ENCODE data around the gene COX14.
"Not testable (repeated sequence)": the region's sequence is repeated elsewhere in the genome, so short reads cannot be mapped to it uniquely, and the experiment has no call there.

Gene COX14

DNA sequence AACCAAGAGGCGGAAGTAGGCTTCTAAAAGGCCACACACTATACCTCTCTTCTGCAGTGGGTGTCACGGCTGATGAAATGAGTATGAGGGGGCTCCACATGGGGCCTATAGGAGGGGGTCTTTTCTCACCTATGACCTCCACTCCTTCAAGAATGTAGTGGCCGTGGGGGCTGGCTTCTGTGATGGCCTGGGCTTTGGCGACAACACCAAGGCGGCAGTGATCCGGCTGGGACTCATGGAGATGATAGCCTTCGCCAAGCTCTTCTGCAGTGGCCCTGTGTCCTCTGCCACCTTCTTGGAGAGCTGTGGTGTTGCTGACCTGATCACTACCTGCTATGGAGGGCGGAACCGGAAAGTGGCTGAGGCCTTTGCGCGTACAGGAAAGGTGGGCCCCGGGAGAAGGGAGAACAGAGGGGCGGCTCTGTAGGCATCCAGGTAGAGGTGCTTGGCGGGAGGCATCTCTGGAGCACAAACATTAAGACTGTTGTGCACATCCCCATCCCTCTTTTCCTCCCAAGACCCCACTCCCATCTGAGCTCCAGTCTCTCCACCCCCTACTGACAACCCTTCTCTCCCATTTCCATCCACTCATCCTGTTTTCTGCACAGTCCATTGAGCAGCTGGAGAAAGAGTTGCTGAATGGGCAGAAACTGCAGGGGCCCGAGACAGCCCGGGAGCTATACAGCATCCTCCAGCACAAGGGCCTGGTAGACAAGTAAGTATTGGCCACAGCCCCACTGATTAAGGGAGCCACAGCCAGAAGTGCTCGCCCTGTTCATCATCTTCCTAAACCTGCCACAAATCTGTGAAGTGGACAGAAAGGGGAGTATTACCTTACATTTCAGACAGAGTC lies 4.4 kb upstream of the COX14 start:
- in situ Hi-C loops (cut with MboI; ENCODE audit: low sequenced_read_pairs) = no loop called here

DNA sequence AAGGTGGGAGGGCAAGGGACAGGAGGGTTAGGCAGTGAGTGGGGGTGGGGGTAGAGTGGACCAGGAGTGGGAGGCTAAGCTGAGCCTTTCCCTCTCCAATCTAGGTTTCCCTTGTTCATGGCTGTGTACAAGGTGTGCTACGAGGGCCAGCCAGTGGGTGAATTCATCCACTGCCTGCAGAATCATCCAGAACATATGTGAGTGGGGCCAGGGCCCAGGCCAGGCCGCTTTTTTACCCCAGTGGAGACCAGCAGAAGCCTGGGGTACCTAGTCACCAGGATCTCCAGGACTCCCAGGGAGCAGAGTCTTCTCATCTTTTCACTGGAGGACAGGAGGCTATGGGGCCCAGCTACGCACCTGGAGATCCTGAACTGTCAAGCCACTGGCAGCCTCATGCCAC lies 2.7 kb upstream of the COX14 start:
- in situ Hi-C loops (cut with MboI; ENCODE audit: low sequenced_read_pairs) = no loop called here

DNA sequence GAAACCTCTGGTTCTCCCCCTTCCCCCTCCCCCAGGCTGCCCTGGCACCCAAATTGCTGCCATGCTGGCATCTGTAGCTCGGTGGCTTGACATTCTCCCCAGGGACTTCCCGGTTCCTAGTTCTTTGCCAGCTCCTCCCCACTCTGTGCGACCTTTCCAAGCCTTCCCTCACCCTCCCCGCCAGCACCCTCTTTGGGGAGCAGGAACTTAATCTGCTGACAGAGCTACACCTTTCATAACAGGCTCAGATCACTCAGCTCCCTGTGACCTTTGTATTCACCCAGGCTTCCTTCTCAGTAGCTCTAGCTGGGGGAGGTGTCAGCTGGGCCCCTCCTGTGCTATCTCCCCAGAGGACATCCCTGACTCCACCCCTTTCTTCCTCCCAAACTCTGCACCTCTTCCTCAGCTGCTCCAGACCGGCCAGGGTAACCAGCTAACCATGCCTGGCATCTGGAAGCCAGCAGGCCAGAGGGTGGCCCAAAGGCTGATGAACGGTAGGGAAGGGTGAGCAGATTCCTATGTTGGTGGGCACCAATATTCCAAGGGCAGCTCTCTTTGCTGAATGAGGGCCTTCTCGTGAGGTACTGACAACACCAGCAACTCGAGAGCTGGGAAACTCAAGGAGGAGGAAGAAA lies 1.8 kb upstream of the COX14 start:
- in situ Hi-C loops (cut with MboI; ENCODE audit: low sequenced_read_pairs) = no loop called here

DNA sequence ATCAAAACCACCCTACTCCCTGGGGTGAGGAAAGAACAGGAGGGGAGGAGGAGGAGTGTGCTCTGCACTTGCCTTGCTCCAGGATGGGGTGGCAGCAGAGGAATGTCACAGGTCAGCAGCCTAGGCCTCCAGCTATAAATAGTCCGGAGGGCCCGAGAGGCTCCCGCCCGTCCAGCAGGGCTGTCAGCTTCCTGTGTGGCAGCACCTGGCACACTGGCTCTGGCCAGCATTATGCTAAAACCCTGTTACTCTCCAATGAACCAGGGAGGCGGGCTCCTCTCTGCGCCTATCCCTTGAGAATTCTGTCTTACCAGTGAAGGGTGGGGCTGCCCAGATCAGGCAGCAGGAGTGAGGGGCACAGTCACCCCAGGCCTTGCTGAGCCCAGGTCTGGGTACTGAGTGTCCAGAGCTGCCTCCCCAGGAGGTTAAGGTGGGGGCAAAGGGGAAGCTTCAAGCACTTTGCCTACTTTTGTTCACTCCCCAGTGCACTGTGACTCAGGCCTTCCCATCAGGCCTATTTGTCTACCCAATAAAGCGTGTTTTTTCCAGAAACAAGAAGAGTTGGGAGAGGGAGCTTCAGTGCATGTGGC lies 1.2 kb upstream of the COX14 start:
- in situ Hi-C loops (cut with MboI; ENCODE audit: low sequenced_read_pairs) = no loop called here

DNA sequence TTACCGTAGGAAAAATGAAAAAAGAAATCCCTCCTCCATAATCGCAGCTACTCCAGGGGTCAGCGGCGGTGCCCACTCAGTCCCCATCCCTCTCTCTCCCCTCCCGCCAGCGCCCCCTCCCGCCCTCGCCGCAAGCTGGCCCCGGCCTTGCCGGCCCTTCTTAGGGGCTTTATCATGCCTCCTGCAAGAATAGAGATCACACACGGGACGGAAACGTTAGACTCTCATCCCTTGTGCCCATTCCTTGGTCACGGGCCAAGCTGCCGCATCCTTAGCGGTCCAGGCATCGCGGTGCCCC lies 692 bp upstream of the COX14 start:
- in situ Hi-C loops (cut with MboI; ENCODE audit: low sequenced_read_pairs) = no loop called here

DNA sequence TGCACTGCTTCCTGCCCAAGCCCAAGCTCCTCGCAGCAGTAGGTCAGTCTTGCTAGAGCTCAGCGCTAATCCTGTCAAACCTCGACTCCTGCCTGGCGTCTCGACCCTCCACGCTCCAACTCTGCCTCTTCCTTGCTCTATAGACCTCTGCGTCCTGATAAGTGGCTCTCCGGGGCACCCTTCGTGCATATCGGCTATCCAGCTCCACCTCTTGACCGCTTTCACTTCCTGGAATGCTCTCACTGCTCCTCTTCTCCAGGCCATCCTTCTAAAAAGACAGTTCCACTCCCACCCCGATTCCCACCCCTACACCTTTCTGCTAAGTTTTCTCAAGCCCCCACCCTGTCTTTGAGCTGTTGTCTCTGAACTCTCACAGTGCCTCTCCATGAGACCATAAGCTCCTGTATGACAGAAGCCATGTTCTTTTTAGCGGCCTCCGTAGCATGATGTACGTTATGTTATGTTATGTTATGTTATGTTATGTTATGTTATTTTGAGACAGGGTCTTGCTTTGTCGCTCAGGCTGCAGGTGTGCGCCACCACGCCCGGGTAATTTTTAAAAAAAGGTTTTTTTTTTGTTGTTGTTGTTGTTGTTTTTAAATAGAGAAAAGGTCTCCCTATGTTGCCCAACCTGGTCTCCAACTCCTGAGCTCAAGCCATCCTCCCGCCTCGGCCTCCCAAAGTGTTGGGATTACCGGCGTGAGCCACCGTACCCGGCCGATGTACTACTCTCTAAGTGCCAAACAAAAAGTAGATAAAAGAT lies 601 bp downstream of the COX14 start:
- in situ Hi-C loops (cut with MboI; ENCODE audit: low sequenced_read_pairs) = no loop called here

DNA sequence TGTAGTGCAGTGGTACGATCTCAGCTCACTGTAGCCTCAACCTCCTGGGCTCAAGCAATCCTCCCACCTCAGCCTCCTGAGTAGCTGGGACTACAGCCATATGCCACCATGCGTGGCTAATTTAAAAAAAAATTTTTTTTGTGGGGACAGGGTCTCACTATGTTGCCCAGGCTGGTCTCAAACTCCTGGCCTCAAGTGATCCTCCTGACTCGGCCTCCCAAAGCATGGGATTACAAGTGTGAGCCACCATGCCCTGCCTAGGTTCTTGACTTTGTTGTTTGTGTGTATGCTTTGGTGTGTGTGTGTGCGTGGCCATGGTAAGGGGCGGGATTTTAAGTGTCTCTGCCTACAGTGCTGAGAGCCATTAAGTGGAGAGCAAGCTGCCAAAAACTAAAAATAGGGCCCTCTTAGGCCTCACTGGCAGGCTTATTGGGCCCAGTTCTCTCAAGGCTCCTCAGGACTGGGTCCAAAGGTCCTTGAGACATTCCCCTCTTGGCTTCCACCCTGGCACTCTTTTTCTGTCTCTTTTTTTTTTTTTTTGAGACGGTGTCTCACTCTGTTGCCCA lies 5.1 kb downstream of the COX14 start:
- in situ Hi-C loops (cut with MboI; ENCODE audit: low sequenced_read_pairs) = no loop called here

DNA sequence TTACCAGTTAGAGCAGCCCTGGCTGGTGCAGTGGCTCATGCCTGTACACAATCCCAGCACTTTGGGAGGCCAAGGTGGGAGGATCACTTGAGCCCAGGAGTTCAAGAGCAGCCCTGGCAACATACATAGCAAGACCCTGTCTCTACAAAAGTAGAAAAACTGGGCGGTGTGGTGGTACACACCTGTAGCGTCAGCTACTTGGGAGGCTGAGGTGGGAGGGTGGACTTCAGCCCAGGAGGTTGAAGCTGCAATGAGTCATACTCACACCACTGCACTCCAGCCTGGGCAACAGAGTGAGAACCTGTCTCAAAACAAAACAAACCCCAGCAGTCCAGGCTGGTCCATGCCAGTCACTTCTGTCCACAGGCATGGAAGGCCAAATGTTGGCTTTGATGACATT lies 7.4 kb downstream of the COX14 start:
- in situ Hi-C loops (cut with MboI; ENCODE audit: low sequenced_read_pairs) = no loop called here

DNA sequence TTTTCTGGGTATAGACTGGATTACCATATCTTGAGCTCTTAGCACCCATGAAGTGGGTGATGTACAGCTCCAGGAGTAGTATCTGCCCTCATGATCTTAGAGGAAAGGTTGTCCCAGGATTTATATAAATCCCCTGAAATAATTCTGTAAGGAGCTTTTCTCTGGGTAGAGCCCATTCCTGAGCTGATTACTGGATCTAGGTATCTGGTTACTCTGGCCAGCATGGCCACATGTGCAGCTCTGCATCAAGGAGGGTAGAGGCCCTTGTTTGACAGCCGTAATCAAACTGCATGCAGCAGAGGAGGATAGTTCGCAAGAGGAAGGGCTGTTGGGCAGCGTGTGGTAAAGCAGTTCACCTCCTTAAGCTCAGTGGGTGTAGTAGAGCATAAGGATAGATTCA lies 8.5 kb downstream of the COX14 start:
- in situ Hi-C loops (cut with MboI; ENCODE audit: low sequenced_read_pairs) = no loop called here

DNA sequence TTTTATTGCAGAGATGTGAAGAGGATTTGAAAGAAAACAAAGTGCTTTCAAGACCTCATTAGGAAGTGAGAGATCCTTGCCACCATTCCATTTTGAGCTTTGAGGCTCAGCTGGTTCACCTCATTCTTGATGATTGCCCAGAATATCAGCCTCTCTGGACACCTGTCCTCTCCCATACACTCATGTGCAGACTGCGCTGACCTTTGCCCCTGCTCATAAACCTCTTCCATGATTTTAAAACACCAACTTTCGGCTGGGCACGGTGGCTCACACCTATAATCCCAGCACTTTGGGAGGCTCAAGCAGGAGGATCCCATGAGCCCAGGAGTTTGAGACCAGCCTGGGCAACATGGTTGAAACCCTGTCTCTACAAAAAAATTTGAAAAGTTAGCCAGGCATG lies 8.9 kb downstream of the COX14 start:
- in situ Hi-C loops (cut with MboI; ENCODE audit: low sequenced_read_pairs) = no loop called here

DNA sequence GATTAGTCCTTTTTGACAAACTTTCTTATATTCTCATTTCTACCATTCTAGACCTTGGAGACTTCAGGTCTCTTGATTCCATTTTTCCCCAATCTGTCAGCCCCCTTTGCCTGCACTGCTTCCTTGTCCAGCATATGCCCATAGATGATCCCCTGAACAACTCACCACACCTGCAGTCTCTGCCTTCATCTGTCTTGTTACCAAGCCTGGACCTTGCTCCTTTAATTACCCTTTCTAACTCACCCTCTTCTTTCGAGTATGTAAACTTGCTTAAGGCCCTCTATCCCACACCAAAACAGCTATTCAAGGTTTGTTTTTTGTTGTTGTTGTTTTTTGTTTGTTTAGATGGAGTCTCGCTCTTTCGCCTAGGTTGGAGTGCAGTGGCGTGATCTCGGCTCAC lies 9.6 kb downstream of the COX14 start:
- in situ Hi-C loops (cut with MboI; ENCODE audit: low sequenced_read_pairs) = no loop called here

DNA sequence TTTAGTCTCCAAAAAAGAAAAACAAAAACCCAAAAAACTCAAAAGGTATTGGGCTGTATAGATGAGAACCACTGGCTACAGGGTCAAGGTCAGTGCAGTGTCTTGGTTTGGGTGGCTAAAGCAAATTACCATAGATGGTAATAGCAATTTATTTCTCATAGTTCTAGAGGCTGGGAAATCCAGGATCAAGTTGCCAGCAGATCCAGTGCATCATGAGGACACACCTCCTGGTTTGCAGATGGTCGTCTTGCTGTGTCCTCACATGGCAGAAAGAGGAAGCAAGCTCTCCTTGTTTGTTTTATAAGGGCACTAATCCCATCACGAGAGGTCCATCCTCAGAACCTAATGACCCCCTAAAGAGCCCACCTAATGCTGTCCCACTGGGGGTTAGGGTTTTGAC lies 11.2 kb downstream of the COX14 start:
- in situ Hi-C loops (cut with MboI; ENCODE audit: low sequenced_read_pairs) = no loop called here

DNA sequence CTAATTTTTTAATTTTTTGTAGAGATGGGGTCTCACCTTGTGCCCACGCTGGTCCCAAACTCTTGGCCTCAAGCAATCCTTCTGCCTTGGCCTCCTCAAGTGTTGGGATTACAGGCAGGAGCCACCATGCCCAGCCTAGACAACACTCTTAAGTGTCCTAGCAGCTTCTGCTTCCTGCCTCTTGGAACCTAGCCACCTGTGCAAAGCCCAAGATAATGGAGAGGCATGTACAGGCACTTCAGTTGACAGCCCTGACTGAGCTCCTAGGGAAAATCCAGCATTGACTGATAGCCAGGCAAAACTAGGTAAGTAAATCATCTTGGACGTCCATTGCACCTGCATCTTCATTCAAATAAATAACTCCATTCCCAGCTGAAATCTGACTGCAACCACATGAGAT lies 15.5 kb downstream of the COX14 start:
- in situ Hi-C loops (cut with MboI; ENCODE audit: low sequenced_read_pairs) = no loop called here

DNA sequence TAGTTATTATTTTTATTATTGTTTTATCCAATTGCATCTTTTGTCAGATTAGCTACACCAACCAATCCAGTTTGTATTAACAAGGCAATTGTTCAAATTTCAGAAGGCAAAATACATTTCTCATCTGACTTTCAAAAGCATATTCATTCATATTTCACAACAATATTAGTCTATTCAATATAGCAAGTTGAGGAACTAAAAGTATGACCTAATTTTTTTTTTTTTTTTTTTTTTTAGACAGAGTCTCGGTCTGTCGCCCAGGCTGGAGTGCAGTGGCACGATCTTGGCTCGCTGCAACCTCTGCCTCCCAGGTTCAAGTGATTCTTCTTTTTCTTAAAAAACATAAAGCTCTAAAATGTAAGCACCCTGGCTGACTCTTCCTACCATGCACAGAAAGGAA lies 17.3 kb downstream of the COX14 start:
- in situ Hi-C loops (cut with MboI; ENCODE audit: low sequenced_read_pairs) = no loop called here

DNA sequence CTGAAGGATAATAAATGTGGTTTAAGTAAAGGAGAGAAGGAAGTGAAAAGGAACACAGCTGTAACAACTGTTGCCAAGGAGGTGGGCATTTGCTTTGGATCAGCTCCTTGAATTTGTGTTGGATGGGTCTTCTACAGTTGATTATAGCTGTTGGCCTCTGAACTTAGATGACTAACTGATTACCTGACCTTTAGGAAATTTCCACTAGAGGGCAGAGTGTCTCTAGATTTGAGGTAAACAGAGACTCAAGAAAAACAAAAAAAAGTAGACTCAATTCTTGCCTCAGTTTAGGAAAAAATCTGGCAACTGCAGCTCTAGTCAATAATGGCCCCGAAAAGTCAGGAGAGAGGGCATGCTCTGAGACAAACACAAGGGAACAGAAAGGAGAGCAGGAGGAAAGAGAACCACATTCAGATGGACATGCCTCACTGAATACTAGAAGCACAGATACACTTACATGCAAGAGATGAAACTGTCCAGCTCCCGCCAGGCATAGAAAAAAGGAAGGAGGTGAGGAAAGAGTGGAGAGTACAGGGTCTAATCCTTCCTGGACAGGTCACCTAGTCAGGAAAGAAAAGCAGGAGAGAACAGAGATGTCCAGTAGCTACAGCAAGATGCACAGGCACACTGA lies 20.6 kb downstream of the COX14 start:
- in situ Hi-C loops (cut with MboI; ENCODE audit: low sequenced_read_pairs) = no loop called here

DNA sequence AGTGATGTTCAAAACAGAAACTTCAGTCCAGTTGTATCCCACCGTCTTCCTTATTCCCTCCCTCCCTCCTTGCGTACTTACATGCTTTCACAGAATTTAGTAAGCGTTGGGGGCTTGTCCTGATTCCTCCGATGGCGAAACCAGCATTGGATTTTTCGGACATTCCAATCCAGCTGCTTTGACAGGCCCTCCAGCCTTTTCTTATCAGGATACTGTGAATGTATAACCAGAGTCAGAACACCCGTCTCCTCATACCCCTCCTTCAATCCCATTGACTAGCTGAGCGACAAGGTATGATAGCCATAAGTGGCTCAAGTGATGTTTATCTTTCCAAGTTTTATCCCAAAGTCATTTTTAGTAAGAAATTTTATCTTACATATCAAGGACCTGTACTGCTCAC lies 31.0 kb downstream of the COX14 start:
- in situ Hi-C loops (cut with MboI; ENCODE audit: low sequenced_read_pairs) = no loop called here

DNA sequence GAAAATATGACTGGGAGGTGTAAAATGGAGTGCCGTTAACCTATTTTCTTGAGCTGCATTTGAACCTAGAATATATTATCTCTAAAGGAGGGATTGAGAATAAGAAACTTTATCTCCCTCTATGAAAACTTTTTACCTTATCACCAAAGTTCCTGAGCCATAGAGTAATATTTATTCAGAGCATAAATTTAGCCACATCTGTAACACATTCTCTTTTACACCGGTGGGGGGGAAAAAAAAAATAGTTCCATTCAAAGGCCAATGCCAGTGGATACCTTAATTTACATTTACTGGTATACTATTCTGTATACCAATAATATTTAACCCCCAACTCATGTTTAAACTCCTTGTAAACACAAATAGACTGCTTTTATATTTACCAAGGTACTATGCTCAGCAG lies 33.4 kb downstream of the COX14 start:
- in situ Hi-C loops (cut with MboI; ENCODE audit: low sequenced_read_pairs) = no loop called here

DNA sequence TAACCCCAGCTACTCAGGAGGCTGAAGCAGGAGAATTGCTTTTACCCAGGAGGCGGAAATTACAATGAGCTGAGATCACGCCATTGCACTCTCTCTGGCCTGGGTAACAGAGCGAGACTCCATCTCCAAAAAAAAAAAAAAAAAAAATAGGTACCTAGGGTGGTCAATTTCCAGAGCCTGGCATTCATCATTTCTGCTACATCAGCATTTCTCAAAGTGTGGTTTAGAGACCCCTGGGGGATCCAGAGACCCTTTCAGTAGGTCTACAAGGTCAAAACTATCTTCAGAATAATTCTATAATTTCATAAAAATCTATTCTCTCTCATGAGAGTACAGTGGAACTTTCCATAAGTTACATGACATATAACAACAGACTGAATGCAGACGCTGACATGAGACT lies 35.2 kb downstream of the COX14 start:
- in situ Hi-C loops (cut with MboI; ENCODE audit: low sequenced_read_pairs) = no loop called here

DNA sequence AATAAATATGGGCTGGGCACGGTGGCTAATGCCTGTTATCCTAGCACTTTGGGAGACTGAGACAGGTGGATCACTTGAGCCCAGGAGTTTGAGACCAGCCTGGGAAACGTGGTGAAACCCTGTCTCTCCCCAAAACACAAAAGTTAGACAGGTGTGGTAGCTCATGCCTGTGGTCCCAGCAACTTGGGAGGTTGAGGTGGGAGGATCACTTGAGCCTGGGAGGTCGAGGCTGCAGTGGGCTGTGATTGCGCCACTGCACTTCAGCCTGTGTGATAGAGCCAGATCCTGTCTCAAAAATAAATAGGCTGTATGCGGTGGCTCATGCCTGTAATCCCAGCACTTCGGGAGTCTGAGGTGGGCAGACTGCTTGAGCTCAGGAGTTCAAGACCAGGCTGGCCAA lies 36.0 kb downstream of the COX14 start:
- in situ Hi-C loops (cut with MboI; ENCODE audit: low sequenced_read_pairs) = not testable (repeated sequence)

DNA sequence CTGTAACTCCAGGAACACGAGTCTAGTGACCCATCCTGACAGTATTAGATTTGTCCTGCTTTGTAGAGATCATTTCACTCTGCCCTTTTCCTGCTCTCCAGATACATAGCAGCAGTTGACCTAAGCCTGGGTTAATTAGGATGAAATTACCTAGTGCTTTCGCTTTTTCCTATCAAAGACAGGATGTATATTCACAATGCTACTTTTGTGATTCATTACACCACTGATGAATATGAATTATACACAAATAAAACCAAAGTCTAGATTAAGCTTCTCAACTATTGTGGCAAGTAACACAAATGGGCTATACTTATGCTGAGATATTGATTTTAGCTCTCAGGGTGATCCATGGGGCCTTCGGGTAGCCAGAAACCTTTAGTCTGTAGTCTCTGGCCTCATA lies 37.3 kb downstream of the COX14 start:
- in situ Hi-C loops (cut with MboI; ENCODE audit: low sequenced_read_pairs) = no loop called here

Measured in hTERT RPE-1 (cell line).